ENCODE results near the gene FAM25A.

Gene FAM25A

DNA sequence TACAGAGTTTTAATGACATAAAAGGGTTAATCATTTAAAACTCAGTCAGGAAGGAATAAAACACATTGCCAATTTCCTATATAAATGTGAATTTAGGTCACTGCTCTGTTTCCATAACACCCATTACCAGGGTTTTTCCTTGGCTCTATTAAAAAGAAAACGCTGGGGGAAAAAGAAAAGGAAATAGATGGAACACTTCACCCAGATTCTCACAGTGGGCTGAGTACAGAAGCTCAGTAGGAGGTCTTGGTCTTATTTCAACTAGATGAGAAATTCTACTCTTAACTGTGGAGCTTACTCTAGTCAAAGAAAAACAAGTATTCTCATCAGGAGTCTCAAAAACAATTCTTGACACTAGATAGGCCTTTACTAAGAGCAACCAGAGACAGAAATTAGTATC is 38.1 kb downstream of the FAM25A start:
- in situ Hi-C loops (cut with HindIII; ENCODE audit: low pct_ligation_motif_present, low sequenced_read_pairs) = no loop called here
- TF ChIP-seq, protein P1, sequence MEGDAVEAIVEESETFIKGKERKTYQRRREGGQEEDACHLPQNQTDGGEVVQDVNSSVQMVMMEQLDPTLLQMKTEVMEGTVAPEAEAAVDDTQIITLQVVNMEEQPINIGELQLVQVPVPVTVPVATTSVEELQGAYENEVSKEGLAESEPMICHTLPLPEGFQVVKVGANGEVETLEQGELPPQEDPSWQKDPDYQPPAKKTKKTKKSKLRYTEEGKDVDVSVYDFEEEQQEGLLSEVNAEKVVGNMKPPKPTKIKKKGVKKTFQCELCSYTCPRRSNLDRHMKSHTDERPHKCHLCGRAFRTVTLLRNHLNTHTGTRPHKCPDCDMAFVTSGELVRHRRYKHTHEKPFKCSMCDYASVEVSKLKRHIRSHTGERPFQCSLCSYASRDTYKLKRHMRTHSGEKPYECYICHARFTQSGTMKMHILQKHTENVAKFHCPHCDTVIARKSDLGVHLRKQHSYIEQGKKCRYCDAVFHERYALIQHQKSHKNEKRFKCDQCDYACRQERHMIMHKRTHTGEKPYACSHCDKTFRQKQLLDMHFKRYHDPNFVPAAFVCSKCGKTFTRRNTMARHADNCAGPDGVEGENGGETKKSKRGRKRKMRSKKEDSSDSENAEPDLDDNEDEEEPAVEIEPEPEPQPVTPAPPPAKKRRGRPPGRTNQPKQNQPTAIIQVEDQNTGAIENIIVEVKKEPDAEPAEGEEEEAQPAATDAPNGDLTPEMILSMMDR (IDR thresholded peaks at IDR 0.05; ENCODE audit: low read depth, low read length, missing control alignments) = no peak
- no peak overlapping the region for H3K27ac ChIP-seq
- DNase-seq = no peak
- H3K27me3 ChIP-seq (replicated peaks) = no peaks in the 10 kb centered on the region
- peaks cover 56% of the 10 kb centered on the region for H3K36me3 ChIP-seq (replicated peaks)
- H3K4me3 ChIP-seq (ENCODE audit: low read depth, low read length) = no peak overlapping the region

DNA sequence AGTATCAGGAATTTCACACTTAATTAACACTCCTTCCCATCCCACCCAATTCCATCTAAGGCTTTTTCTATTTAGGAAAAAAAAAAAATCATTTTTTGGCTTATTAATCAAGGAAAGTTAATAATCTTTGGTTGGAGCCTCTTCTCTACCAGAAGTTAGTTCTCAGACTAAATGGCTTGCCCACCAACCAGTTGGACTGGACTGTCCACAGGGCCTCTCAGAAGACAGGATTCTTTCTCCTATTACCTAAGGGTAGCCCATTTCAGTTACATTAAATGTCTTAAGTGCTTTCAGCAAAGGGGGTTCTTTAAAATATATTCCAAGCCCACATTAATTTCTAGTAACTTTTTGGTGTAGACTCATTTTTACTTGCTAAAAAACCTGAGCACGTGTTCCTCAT is 39.3 kb downstream of the FAM25A start:
- no peaks in the 10 kb centered on the region for H3K27me3 ChIP-seq (replicated peaks)
- TF ChIP-seq, protein P1 (IDR thresholded peaks at IDR 0.05; ENCODE audit: low read depth, low read length, missing control alignments) = no peak
- no peak overlapping the region for H3K27ac ChIP-seq
- in situ Hi-C loops (cut with HindIII; ENCODE audit: low pct_ligation_motif_present, low sequenced_read_pairs) = no loop called here
- DNase-seq = no peak
- peaks cover 53% of the 10 kb centered on the region for H3K36me3 ChIP-seq (replicated peaks)
- no peak overlapping the region for H3K4me3 ChIP-seq (ENCODE audit: low read depth, low read length)

DNA sequence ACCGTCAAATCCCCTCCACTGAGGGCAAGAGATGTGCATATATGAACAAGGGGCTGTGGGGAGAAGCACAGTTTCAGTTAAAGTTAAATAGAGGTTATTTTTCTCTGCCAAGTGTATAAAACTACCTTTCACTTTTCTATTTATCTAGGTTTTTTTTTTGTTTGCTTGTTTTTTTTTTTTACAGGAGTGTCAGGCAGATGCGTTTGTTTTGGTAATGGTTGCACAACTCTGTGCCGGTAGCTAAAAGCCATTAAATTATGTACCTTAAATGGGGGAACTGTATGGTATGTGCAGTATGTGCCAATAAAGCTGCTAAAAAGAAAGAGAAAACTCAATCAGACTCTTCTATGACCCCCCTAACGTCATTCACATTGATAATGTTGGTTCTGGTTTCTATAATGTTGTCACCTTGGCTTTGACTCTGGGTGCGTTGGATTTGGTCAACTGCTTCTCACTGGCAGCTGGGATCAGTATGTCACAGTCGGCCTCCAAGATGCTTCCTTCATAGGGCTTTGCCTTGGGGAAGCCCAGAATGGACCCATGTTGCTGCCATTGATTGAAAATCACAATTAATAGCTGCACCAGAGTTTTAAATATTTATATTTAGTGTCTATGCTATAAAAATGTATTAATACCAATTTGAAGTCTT is 40.3 kb downstream of the FAM25A start:
- in situ Hi-C loops (cut with HindIII; ENCODE audit: low pct_ligation_motif_present, low sequenced_read_pairs) = no loop called here
- DNase-seq = no peak
- TF ChIP-seq, protein P1 (IDR thresholded peaks at IDR 0.05; ENCODE audit: low read depth, low read length, missing control alignments) = no peak
- Histone ChIP-seq H3K36me3 (replicated peaks) (peaks cover 56% of the 10 kb centered on the region), H3K4me3 (ENCODE audit: low read depth, low read length) (no peak overlapping the region), H3K27ac (no peak overlapping the region), H3K27me3 (replicated peaks) (no peaks in the 10 kb centered on the region)

DNA sequence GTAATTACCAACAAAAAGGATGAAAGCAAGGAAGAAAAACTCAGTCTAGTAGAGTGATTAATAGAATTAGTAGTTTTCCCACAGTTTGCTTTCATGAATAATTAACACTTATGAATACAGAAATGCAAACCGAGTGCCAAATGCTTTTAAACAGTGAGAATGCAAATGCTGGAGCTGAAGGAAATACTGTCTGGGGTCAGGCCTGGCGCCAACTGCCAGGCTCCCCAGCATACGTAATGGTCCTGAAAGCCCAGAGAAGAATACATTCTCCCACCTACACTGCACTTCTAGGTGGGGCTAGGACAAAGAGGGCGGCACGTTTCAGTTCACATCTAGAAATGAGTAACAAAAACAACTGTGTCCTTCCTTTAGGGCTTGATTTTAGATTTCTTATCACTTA is 44.6 kb downstream of the FAM25A start:
- no peak overlapping the region for H3K4me3 ChIP-seq (ENCODE audit: low read depth, low read length)
- no peak overlapping the region for H3K27ac ChIP-seq
- peaks cover 58% of the 10 kb centered on the region for H3K36me3 ChIP-seq (replicated peaks)
- no peak for DNase-seq
- H3K27me3 ChIP-seq (replicated peaks) = no peaks in the 10 kb centered on the region
- TF ChIP-seq, protein P1 (IDR thresholded peaks at IDR 0.05; ENCODE audit: low read depth, low read length, missing control alignments) = no peak
- in situ Hi-C loops (cut with HindIII; ENCODE audit: low pct_ligation_motif_present, low sequenced_read_pairs) = no loop called here

DNA sequence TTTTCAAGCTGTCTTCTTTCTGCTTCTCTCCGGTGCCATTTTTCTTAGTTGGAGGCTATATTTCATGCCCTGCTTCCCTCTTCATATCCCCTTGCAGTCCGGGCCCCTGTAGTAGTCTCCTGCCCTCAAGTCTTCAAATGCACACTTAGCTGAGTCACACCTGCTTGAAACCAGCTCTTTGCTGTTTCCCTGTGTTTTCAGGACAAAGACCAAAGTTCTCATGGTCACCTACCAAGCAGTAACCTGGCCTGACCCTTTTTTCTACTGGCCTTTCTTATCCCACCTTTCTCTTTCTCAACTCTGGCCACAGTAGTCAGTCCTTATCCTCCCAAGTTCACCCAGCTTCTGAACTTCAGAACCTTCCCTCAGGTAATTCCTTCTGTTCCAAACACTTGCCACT is 46.1 kb downstream of the FAM25A start:
- no peaks in the 10 kb centered on the region for H3K27me3 ChIP-seq (replicated peaks)
- no peak overlapping the region for H3K4me3 ChIP-seq (ENCODE audit: low read depth, low read length)
- peaks cover 49% of the 10 kb centered on the region for H3K36me3 ChIP-seq (replicated peaks)
- TF ChIP-seq, protein P1 (IDR thresholded peaks at IDR 0.05; ENCODE audit: low read depth, low read length, missing control alignments) = no peak
- no peak for DNase-seq
- in situ Hi-C loops (cut with HindIII; ENCODE audit: low pct_ligation_motif_present, low sequenced_read_pairs) = no loop called here
- no peak overlapping the region for H3K27ac ChIP-seq

DNA sequence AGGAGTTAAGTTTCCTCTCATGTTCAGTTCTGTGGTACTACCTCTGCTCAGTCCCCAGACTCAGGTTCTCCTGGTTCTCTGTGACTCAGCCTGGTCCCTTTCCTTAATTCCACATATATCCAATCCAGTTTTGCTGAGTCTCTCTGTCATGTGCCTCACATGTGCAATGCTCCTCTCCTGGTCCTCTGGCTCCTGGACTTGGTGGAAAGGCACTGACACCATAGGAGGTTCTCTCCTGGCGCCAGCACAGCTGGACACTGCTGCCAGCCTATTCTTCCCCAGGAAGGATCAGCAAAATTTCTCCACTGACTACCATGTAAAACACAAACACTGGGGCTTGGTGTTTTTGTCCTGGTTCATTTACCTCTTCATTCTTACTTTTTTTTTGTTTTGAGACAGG is 46.8 kb downstream of the FAM25A start:
- peaks cover 44% of the 10 kb centered on the region for H3K36me3 ChIP-seq (replicated peaks)
- DNase-seq = no peak
- TF ChIP-seq, protein P1 (IDR thresholded peaks at IDR 0.05; ENCODE audit: low read depth, low read length, missing control alignments) = no peak
- H3K27ac ChIP-seq = no peak overlapping the region
- H3K4me3 ChIP-seq (ENCODE audit: low read depth, low read length) = no peak overlapping the region
- in situ Hi-C loops (cut with HindIII; ENCODE audit: low pct_ligation_motif_present, low sequenced_read_pairs) = no loop called here
- no peaks in the 10 kb centered on the region for H3K27me3 ChIP-seq (replicated peaks)
